GM18909 (cell line): ENCODE results near the gene MYL12A.
A peak's percentile ranks its signal among the peaks of the same experiment; 100 is the strongest.
"Not testable (repeated sequence)": the region's sequence is repeated elsewhere in the genome, so short reads cannot be mapped to it uniquely, and the experiment has no call there.

Experiments used
- ATAC-seq: cut with Tn5 transposase; IDR thresholded peaks from one replicate; pipeline ENCODE4 v1.9.1; 2021; ENCODE audit warnings: mild to moderate bottlenecking; ENCODE audit not compliant: unreplicated experiment, poor library complexity

The MYL12A gene

DNA sequence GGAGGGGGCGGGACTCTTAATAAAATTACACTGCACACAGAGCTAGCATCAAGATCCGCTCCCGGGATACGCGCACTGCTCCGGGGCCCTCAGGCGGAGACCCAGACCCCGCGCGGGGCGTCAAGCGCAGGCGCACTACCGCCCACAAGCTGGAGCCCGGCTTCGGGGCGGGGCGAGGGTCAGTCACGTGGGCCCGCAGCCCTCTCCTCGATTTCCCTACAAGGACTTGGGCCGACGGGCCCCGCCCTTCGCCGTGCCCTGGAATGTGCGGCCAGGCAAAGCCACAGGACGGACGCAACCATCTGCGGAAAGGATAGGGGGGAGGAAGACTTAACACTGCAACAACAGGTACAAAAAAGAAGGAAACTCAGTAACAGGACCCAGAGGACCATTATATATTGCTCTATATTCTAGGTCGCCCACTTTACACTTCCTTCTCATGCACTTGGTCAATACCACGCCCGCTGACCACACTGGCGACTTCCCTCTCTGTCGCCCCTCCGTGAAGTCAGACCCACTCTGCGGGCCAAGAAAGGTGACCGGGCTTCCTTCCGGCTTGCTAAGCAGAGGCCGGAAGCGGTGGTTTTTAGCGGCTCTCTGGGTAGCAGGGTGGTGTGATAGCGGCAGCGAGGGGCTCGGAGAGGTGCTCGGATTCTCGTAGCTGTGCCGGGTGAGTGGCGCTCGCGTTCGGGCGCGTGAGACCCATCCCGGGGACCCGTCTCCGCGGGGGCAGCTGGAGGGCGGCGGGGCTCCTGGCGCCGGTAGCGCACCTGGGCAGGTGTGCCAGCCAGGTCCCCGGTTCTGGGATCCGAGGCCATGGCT is at the start of gene MYL12A:
Gene MYL12A, plus strand, starts transcription at position 562 of the 822 bp plus-strand sequence. CDS start 5,447 bp downstream, outside the sequence.
- peak; percentile 85 for ATAC-seq

- not testable (repeated sequence) for ATAC-seq
Observed at GRCh38 chr18:3198260-3198860, 49.2 kb upstream of the MYL12A start.

- no peak for ATAC-seq
Observed at GRCh38 chr18:3199942-3200645, 47.5 kb upstream of the MYL12A start.

GRCh38 chr18:3205239-3205638 is 42.4 kb upstream of the MYL12A start:
- ATAC-seq = no peak

DNA sequence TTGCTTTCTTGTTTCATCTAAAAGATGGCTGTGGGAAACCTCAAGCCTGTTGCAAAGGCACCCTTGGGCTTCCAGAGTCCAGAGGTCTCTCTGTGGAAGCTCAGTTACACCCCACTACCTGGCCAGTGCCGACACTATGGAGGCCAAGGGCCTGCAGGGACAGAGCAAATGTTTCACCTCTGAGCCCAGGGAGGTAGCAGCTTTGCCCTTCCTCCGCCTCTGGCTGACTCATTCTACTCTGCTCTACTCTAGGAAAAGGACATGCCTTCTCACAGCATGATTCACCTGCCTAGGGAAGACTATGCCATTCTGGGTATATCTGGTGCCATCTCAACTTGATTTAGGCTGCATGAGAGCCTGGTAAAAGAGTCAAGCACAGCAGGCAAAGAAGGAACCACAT is 40.0 kb upstream of the MYL12A start:
- ATAC-seq = no peak

- peak; percentile 95 for ATAC-seq
Observed at GRCh38 chr18:3209859-3210569, 37.6 kb upstream of the MYL12A start.

- no peak for ATAC-seq
Observed at GRCh38 chr18:3211236-3211992, 36.2 kb upstream of the MYL12A start.

- ATAC-seq = no peak
Observed at GRCh38 chr18:3212657-3213056, 34.9 kb upstream of the MYL12A start.

DNA sequence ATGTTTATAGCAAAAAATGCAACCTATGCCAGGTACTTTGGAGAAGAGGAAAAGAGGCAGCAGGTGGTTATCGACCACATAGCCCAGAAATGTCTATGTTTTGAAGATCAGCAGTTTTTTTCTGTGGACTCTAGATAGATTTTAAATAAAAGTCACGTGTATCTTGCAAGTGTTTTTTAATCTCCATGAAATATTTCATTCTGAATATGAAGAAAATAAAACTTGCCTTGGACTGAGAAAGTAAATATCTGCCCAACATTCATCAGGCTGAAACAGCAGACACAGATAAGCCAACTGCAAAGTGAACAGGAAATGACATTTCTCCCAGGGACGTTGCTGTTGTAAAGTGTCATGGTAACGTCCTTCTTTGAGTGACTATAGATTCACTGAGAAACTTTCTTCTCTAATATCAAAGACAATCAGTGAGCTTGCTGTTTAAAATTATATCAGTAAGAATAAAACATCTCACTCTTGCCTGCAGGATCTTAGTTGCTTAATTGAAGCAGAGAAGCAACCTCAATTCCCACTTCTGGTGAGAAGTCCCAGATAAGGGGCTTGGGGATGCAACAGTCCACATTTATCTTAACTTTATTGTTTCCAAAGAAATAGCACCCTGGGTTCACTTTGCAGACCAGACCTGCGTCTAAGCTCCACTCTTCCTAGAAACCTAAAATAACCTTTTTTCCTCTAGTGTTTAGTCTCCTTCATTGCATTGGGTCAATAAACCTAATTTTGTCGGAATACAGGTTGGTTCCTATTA is 34.1 kb upstream of the MYL12A start:
- ATAC-seq = no peak

GRCh38 chr18:3214855-3215637 is 32.6 kb upstream of the MYL12A start:
- no peak for ATAC-seq

GRCh38 chr18:3216987-3217386 is 30.6 kb upstream of the MYL12A start:
- ATAC-seq = no peak

DNA sequence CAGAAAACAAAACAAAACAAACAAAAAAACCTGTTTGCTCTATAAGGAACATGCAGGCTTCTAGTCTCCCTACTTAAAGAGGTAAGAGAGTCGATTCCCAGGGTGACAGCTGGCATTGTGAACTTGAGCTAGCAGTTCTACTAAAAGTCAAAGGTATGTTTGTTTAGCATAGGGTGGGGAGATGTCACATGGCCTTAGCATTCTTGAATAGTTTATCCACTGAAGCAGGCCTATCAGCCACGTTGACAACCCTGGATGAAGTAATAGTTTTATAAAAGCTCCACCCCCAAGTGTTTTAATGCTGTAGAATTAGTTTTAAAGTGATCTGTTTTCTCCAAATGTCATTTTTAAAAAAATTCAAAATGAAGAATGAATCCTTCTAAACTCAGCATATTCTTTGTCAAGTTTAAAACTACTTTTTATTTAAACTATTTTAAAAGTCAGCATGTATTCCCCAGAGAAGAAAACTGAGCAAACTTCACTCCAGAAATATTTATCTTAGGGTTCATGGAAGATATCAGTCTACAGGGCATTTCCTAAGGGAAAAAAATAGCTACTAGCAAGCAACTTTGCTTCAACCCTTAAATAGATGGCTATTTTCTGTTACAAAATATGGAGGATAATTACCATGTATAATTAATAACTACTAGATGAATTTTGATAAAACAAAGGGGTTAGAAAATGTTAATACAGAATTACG is 29.5 kb upstream of the MYL12A start:
- no peak for ATAC-seq

GRCh38 chr18:3218819-3219218 is 28.8 kb upstream of the MYL12A start:
- ATAC-seq = no peak

- ATAC-seq = no peak
Observed at GRCh38 chr18:3219241-3219630, 28.4 kb upstream of the MYL12A start.

DNA sequence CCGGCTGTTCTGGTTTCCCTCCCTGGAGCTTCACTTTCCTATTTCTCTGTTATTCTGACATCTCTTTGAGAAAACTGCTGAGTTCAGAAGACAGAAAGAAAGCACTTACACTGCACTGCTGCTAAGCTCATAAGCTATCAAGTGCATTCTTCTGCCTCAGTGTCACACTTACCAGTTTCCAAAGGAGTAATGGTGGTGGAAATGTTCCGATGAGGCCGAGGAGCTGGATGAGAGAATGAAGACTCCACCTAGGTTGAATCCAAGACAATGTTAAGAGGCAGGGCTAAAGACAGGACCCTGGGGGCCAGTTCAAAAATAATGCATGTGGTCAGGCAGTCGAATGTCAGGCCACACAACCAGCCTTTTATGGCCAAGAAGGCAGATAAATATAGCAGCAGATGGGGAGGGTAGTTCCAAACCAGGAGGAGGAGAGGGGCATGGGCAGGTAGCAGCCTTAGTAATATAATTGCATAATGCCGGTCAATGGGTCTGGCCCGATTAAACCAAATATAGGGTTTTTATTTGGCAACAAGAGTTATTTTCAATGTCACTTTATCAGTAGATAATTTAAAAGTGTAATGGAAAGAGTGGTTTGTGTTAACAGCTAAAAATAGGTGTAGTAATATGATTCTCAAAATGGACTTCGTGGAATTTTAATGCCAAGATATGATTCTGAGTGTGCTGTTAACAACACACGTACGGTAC is 27.8 kb upstream of the MYL12A start, which contains the start of gene MYOM1:
Gene MYOM1, minus strand, starts transcription at position 338 of the 705 bp plus-strand sequence. CDS start 4,745 bp downstream, outside the sequence.
- no peak for ATAC-seq

GRCh38 chr18:3220868-3221267 is 26.7 kb upstream of the MYL12A start:
- not testable (repeated sequence) for ATAC-seq

- ATAC-seq = no peak
Observed at GRCh38 chr18:3221496-3221895, 26.1 kb upstream of the MYL12A start.
